ENCODE data around the gene CFAP97D2.

Gene CFAP97D2

DNA sequence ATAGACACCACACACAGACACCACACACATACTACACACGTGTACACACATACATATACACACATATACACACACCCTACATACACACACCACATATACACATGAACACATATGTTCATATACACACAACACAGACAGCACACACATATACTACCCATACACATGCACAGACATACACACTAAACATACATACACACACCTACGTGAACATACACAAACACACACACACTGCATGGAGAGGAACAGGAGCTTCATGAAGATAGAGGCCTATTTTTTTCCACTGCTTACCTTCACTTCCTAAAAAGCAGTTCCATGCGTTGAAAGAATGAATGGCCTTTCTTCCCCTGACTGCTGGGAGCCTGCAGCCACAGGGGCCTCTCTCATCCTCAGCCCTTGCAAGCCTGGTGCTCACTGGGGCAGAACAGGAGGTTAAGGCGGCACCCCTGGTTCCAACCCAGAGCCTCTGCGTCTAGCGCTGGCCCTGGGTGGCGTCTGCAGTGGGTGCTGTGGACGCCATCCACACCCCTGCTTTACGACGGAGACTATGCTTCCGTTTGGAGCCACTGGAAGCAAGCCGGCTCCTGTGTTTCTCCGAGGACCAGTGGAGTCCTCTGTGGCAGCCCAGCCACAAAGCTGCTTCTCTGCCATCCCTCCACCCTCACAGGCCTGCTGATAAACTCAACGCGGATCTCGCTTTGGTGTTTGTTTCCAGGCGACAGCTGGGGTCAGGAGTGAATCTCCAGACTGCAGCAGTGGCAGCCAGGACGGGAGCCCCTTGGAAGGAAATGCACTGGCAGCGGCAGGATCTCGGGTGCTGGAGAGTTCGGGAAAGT is 44.7 kb upstream of the CFAP97D2 start:
- TF ChIP-seq, protein P1, sequence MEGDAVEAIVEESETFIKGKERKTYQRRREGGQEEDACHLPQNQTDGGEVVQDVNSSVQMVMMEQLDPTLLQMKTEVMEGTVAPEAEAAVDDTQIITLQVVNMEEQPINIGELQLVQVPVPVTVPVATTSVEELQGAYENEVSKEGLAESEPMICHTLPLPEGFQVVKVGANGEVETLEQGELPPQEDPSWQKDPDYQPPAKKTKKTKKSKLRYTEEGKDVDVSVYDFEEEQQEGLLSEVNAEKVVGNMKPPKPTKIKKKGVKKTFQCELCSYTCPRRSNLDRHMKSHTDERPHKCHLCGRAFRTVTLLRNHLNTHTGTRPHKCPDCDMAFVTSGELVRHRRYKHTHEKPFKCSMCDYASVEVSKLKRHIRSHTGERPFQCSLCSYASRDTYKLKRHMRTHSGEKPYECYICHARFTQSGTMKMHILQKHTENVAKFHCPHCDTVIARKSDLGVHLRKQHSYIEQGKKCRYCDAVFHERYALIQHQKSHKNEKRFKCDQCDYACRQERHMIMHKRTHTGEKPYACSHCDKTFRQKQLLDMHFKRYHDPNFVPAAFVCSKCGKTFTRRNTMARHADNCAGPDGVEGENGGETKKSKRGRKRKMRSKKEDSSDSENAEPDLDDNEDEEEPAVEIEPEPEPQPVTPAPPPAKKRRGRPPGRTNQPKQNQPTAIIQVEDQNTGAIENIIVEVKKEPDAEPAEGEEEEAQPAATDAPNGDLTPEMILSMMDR (IDR thresholded peaks at IDR 0.05; ENCODE audit: borderline replicate concordance, insufficient read depth, low read depth, low read length) = no peak
- no peak overlapping the region for H3K4me3 ChIP-seq (ENCODE audit: low read depth, low read length)

DNA sequence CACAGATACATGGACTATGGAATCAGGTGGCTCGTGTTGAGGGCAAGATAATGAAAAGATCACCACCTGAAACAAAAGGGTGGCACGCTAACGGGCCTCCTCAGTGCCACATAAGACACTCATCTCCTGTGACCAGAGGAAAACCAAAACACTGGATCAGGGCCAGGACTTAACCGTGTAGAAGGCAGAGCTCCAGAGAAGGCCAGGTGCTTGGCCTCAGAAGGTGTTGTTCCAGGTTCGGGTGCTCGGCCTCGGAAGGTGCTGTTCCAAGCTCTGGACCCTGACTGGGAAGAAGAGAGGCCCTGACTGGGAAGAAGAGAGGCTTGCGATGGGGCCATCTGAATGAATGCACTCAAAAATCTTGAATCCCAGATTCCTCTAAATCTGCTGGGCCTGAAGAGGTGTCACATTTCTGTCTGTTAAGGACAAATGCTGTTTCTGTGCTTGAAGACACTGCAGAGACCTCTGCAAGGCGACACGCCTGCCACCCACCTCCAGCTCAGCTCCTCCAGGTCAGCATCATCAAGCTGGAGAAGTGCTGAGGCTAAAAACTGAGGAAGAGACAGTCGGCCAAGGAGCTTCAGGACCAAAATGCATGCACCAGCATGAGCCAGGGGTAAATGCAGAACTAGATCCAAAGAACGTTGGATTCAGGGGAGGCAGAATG is 44.0 kb upstream of the CFAP97D2 start:
- TF ChIP-seq, protein P1 (IDR thresholded peaks at IDR 0.05; ENCODE audit: borderline replicate concordance, insufficient read depth, low read depth, low read length) = no peak
- H3K4me3 ChIP-seq (ENCODE audit: low read depth, low read length) = no peak overlapping the region

DNA sequence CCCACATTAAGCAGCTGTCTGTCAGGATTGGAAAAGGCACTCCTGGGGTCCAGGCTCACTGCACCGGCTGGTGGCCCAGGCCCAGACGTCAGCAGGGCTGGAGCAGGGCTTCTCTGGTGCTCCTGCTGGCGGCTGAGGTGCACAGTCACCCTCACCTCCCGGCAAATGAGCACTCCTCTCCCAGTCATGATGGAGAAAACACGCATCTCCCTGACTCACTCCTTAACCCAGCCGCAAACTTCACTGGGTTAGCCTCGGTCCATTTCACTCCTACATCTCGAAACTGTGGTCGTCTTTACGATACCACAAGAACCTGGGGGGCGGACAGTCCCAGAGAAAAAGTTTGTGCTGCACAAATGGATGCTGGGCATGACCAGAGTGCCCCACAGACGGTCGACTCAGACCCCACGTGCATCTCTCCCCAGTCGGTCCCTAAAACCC is 43.3 kb upstream of the CFAP97D2 start:
- TF ChIP-seq, protein P1 (IDR thresholded peaks at IDR 0.05; ENCODE audit: borderline replicate concordance, insufficient read depth, low read depth, low read length) = no peak
- H3K4me3 ChIP-seq (ENCODE audit: low read depth, low read length) = no peak overlapping the region

DNA sequence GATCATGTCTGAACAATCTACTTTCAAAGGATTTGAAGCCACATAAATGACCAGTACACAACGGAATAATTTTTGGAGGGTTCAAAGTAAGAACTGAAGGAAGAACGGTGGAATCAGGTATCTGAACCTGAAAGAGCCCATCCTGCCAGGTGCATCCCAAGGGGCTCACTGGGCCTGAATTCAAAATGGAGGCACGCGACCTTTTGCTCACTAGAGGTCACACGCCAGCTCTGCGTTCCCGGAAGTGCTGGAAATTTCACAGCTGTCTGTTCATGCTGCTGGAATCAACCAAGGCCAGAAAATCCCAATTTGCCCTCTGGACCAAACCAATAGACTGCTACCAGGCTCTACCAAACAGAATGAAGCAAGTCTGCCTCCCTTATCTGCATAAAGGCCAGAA is 42.5 kb upstream of the CFAP97D2 start:
- no peak overlapping the region for H3K4me3 ChIP-seq (ENCODE audit: low read depth, low read length)
- TF ChIP-seq, protein P1 (IDR thresholded peaks at IDR 0.05; ENCODE audit: borderline replicate concordance, insufficient read depth, low read depth, low read length) = no peak

DNA sequence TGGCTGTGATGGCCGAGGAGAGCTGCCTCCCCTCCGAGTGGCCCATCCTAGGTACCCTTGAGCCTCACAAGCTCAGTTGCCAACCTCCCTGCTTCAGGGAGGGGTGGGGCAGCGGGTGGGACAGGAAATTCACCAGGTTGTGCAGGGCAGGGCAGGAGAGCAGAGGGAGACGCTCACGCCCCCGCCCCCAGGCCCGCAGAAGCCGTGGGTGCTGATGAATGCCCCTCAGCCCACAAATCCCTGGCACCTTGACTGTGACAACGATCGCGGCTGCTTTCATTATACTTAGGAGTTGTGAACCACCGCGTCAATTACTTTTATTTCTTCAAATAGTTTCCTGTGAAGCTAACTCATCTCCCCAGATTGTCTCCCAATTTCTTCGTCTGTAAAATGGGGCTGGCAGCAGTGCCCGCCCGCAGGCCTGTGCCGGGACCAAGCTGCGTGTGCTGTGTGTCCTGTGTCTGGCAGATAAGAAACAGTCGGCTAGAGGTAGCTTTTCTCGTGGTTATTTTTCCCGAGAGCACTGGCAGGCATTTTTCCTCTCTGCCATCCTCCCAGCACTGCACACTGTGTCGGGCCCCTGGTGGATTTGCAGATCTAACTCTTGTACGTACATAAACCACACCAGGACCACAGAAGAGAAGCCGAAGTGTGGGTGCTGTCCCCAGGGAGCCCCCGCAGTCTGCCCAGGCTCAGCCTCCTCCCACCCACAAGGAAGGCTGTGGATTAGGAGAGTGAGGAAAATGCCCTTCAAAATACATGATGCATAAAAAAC is 38.7 kb upstream of the CFAP97D2 start:
- no peak overlapping the region for H3K4me3 ChIP-seq (ENCODE audit: low read depth, low read length)
- TF ChIP-seq, protein P1 (IDR thresholded peaks at IDR 0.05; ENCODE audit: borderline replicate concordance, insufficient read depth, low read depth, low read length) = no peak

DNA sequence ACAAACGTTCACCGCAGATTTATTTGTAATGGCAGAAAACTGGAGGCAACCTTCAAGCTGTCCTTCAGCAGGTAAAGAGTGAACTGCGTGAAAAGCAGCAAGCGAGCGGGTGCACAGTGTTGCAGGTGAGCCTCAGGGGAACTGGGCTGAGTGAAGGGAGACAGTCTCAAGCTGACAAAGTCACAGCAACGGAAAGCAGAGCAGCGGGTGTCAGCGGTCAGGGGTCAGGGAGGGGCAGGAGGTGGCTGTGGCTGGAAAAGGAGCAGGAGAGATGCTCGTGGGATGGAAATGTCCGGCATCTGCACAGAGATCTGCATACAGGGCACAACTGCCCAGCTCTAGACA is 38.2 kb upstream of the CFAP97D2 start:
- no peak overlapping the region for H3K4me3 ChIP-seq (ENCODE audit: low read depth, low read length)
- TF ChIP-seq, protein P1 (IDR thresholded peaks at IDR 0.05; ENCODE audit: borderline replicate concordance, insufficient read depth, low read depth, low read length) = no peak
